Ishikawa (cell line): ENCODE results near the gene HIGD1C.

Experiments used
- MAX ChIP-seq: IDR thresholded peaks from 2 replicates; pipeline ENCODE4 v1.6.1; 2012
- NFIC ChIP-seq: IDR thresholded peaks from 2 replicates; pipeline ENCODE4 v1.6.1; 2012
- TAF1 ChIP-seq: IDR thresholded peaks from 2 replicates; pipeline ENCODE4 v1.6.1; 2012; ENCODE audit warnings: low read depth, mild to moderate bottlenecking
- TCF12 ChIP-seq: IDR thresholded peaks from 2 replicates; pipeline ENCODE4 v1.6.1; 2012; ENCODE audit warnings: low read depth
- YY1 ChIP-seq: IDR thresholded peaks from 2 replicates; pipeline ENCODE4 v1.6.1; 2012; ENCODE audit warnings: low read depth

DNA sequence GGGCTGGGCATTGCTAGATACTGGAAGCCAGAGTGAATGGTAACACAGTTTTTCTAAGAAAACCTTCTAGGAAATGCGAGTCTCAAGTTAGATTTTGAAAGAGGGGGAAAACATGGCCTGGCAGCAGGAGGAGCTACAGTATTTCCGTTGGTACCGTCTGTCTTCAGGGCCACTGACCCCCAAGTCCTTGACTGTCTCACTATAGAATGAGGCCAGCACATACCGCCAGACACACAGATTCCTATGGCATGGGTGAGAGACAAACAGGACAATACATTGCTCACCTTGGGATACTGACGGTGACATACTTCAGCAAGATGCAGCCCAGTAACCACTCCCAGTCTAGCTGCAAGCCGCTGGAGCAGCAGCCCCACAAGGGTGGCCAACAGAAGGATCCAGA lies 52.2 kb downstream of the HIGD1C start:
- no peak for TF ChIP-seq MAX
- no peak for TF ChIP-seq TAF1
- TF ChIP-seq NFIC, result no peak
- TF ChIP-seq YY1, result no peak
- no peak for TF ChIP-seq TCF12
